HPDE6-E6E7 (cell line): ENCODE results near the gene ZSWIM1.

Experiments used
- DNase-seq: peaks from one replicate; pipeline ENCODE4 v3.0.0; 2011; ENCODE audit warnings: missing footprints; ENCODE audit errors: extremely low spot score

ZSWIM1 gene

DNA sequence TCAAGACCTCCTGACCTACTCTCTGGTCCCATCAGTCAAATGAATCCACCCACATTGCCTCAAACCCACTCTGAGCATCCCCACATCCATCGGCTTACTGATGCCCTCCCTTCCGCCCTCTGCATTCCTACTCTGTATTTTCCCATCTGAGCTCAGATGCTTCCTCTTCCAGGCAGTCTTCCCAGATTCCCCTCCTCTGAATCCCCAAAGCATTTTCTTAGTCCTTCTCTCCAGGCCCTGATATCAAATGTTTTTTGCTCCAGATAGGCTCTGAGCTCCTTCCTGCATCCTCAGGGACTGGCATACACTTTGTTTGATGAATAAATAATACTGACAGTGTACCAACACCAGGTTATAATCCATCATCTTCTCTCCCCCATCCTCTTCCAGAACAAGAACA lies 27.1 kb downstream of the ZSWIM1 start:
- no peak for DNase-seq

DNA sequence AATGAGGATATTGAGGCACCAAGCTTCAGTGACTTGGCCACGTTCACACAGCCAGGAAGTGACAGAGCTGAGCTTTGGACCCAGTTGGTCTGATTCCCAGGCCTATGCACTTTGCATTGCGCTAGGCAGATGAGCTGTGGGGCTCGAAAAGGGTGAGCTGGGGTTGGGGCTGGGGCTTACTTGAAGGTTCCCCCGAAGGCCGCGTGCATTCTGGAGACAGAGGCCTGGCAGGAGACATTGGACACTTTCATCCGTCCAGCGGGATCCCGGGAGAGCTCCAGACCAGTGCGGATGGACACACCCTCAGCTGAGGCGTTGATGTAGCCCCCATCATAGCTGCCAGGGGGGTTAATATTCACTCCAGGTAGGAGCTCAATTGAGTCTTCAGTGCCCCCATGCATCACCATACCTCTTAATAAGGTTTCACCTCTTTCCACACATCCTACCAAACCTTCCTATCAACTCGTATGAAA lies 28.3 kb downstream of the ZSWIM1 start:
- no peak for DNase-seq

DNA sequence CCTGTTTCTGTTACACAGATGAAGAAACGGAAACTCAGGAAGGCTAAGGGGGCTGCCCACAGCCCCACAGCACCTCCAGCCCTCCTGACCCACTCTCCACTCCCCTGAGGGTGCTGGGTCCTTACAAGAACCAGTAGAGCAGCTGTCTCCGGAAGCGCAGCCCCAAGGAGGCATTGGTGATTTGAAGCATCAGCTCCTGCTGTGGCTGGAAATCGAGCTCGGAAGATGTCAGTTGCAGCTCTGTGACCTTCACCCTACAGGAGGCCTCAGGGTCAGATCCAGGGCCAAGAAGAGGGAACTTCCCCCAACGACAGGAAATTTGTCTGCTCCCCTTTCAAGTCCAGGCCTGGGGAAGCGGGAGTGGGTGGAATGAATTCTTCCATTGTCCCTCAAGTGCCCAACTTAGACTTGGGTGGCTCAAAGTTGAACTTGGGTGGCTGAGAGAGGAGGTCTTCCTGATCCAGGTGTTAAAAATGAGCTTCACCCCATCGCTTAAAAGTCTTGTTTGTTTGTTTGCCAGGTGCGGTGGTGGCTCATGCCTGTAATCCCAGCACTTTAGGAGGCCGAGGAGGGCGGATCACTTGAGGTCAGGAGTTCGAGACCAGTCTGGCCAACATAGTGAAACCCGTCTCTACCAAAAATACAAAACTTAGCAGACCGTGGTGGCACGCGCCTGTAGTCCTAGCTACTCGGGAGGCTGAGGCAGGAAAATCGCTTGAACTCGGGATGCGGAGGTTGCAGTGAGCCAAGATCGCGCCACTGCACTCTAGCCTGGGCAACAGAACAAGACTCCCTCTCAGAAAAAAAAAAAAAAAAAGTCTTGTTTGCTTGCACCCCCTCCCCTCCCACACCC lies 29.0 kb downstream of the ZSWIM1 start:
- DNase-seq, result no peak

DNA sequence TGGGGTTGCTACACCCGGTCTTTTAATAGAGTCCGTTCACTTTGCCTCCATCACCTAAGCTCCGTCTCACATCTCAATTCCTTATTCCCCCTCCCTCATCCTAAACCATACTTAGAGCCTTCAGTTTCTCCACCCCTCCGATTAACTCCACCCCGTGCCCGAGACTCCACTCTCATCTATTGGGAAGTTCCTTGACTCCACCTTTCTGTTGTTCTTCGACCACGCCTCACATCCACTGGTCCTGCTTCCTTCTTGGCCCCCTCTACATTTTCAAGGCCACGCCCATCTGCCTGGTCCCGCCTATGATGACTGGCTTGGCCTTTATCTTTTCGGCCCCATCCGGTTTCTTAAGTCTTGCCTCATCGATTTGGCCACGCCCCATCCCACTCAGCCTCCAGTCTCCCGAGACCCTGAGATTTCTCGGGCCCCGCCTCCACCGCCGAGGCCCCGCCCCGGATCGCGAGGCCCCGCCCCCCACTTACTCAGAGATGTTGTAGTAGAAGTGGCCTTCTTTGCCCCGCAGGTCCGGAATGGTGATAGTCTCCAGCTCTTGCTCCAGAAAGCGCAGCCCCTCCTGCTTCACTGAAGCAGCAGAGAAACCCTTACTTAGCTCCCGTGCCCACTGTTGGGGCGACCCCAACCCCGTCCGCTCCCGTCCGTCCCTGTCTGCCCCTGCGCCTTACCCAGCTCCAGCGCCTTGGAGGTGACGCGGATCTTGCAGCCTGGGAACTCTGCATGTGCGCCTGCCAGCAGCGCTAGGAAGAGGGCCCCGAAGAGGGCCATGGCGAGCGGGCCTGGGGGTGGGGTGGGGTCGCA lies 29.9 kb downstream of the ZSWIM1 start:
- DNase-seq, result peak; percentile 98

DNA sequence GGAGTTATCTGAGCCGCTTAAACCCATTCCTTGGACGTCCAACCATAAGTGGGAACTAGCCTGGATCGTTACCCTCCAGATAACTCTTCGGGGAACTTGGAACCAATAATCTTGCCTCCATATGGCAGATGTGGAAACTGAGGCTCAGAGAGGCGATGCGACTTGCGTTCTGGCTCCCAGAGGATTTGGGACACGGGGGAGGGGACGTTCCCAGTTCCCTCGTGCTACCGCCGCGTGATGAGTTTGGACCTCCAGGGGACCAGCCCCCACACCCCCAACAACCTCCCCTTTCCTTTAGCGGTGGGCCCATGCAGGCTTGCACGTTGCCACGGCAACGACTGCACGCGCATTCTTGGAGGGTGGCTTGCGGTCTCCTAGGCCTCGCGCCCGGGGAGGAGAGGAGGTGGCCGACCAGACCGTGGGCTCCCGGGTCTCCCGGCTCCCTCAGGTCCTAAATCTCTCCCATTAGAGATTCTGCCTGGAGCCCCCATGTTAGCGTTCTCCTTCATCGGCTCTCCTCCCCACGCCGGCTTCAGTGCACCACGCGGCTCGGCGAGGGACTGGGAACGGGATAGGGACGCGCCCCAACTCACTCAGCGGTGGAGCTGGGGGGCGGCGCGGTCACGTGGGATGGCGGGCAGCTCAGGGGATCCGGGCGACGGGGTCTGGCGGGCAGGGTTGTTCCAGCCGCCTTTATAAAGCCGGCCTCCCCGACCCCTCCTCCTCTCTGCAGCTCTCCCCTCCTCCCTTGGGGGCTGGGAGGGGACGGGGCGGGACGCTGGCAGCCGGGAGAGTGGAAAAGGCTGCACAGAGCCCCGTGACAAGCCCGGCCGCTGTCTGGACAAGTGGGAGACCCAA lies 30.7 kb downstream of the ZSWIM1 start, which contains the start of gene PLTP:
TSS of gene PLTP (minus strand) at position 670 of the 858 bp plus-strand sequence. CDS start 703 bp downstream, outside the sequence.
- no peak for DNase-seq

DNA sequence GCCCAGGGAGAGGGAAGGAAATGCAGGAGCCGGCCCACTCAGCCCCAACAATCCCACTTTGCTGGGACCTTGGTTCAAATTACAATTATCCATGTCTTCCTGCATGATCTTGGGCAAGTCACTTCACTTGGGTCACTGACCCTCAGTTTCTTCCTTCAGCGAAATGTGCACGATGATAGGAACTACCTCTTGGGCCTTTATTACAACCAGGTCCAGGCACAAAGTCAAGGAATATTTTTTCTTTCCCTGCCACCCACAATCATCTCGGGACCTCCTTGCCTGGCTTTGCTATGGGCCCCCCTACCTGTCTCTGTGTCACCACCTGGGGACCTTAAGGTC lies 31.3 kb downstream of the ZSWIM1 start:
- no peak for DNase-seq

DNA sequence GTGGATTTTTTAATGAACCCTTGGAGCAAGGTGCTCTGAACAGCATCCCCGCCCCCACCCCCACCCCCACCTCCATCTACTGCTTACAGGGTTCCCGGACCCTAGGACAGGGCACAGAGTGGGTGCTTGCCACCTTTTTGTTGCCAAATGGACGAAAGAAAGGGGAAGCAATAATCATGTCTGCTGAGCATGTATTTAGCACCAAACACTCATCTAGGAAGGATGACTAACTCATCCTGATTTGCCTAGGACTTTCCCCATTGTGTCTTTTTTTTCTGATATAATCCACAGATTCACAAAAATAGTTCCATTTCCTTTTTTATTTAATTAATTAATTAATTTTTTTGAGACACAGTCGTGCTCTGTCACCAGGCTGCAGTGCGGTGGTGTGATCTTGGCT lies 32.1 kb downstream of the ZSWIM1 start:
- DNase-seq, result no peak

DNA sequence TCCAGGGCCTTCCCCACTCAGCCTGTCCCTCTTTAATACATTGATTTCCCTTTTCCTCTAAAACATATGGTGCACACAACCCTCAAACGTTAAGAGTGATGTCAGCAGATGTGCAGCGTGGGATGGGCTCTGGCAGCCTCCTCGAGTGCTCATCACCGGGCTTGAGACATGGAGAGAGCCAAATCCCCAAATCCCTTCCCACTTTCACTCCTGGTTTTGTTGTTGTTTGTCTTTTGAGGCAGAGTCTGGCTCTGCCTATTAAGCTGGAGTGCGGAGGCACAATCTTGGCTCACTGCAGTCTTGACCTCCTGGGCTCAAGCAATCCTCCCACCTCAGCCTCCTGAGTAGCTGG lies 36.7 kb downstream of the ZSWIM1 start:
- DNase-seq, result no peak

DNA sequence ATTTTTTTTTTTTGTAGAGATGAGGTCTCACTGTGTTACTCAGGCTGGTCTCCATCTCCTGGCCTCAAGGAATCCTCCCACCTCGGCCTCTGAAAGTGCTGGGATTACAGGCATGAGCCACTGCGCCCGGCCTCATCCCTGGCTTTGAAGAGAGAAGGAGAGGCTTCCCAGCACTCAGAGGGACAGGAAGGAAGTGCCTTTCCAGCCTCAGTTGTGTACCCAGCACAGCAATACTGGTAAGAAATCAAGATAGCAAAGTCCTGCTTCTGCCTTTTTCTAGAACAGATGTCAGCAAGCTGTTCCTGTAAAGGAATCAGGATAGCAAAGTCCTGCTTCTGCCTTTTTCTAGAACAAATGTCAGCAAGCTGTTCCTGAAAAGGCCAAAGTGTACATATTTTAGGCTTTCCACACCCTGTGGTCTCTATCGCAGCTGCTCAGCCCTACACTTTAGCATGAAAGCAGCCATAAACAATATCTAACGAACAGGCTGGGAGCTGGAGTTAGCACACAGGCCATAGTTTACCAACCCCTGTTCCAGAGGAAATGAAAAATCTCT lies 37.2 kb downstream of the ZSWIM1 start:
- DNase-seq, result no peak

DNA sequence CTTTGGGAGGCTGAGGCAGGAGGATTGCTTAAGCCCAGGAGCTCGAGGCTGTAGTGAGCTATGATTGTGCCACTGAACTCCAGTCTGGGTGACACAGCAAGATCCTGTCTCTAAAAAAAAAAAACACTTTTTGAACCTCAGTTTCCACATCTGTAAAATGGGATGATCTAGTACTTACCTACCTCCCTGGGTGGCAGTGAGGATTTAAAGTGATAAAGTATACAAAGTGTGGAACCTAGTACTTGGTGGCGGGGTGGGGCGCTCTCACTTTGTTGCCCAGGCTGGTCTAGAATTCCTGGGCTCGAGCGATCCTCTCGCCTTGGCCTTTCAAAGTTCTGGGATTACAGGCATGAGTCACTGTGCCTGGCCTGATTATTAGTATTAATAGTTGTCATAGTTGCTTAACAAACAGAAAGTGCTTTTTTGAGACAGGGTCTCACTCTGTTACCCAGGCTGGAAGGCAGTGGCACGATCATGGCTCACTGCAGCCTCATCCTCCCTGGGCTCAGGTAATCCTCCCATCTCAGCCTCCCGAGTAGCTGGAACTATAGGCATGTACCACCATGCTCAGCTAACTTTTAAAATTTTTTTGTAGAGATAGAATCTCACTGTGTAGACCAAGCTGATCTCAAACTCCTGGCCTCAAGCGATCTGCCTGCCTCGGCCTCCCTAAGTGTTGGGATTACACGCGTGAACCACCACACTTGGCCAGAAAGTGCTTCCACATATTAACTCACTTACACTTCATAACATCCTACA lies 37.9 kb downstream of the ZSWIM1 start:
- DNase-seq, result no peak

DNA sequence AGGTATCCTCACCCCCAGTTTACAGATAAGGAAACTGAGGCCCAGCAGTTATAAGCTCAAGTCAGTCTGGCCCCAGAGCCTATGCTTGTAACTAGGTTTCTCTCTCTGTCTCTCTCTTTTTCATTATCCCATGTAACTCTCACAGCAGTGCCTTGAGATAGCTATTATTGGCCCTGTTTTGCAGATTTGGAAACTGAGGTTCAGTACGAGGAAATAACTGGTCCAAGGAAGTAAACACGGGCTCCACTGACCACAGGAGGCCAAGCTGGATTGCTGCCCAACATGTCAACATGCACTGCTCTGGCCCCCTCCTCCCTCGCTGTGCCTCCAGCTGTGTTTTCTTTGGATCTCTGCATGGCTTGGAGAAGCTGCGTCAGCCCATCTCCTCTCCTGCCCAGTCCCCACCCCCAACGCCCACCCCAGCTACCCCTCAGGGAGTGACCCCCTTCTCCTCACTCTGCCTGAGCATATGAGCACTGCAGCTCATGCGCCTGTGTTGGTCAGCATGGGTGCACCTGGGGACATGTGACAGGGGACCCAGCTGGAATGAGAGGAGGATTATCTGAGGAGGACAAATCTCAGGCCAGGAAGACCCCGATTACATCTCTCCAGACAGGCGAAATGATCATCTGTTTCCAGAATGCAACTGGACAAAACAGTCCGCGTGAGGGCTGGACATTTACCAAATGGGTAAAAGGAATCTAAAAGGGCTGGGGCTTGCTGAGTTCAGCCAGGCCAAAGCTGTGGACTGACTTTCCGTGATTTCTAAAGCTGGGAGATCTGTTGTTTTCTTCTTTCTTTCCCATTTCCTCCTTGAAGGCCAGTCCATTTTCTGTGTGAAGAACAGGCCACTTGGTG lies 38.7 kb downstream of the ZSWIM1 start:
- DNase-seq, result no peak

DNA sequence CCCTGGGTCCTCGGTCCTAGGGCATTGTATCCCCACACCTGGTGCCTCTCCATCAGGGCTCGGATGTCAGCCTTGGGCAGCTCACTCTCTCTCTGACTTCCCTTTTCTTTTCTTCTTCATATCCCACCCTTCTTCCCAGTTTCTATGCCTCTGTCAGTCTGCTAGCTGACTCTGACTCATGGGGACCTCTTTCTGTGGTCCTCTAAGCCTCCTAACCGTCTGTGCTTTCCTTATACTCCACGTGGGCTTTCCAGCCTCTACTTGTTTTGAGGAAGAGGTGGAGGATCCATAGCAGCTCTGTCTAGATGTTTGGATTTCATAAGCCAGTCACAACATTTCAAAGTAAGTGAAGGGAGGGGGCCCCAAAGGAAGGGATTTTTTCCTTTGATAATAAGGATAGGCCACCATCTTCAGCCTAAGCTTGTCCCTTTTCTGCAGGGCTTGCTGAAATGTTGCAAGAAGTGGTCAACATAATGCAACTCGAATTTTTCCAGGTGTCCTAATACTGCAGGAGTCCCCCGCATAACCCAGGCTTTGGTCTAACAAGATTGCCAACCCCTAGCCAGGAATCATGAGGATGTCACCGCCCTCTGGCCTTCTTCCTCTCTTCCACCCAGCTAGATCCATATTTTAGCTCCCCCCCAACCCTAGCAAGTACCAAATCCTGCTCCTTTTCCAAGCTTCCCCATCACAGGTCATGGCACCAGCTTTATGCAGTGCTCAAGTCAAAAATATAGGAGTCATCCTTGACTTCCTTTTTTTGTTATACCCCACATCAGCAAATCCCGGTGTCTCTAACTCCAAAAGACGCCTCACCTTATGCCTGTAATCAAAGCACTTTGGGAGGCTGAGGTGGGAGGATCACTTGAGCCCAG lies 39.7 kb downstream of the ZSWIM1 start:
- DNase-seq, result no peak

DNA sequence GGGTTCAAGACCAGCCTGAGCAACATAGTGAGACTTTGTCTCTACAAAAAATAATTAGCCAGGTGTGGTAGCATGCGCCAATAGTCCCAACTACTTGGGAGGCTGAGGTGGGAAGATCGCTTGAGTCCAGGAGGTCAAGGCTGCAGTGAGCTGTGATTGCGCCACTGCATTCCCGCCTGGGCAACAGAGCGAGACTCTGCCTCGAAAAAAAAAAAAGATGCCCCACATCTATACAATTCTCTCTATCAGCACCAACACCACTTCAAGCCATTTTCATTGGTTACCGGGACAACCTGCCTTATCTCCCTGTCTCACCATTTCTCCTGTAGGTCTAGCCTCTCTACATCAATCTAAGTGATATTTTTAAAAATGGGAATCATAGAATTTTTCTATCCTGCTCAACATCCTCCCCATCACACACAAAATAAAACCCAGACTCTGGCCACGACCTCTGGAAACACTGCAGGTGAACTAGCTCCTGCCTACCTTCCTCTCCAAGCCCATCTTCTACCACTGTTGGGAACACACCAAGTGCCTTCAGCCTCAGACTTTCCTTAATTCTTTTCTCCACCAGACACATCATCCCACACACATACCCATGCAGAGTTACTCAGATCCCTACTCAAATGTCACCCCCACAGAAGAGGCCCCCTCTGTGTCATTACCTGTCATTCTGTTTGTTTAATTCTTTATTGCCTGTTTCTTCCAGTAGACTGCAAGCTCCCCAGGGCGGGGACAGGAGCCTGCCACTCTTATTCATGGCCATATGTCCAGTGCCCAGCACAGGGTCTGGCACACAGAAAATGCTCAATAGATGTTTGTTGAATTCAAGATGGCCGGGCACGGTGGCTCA lies 40.5 kb downstream of the ZSWIM1 start:
- no peak for DNase-seq

DNA sequence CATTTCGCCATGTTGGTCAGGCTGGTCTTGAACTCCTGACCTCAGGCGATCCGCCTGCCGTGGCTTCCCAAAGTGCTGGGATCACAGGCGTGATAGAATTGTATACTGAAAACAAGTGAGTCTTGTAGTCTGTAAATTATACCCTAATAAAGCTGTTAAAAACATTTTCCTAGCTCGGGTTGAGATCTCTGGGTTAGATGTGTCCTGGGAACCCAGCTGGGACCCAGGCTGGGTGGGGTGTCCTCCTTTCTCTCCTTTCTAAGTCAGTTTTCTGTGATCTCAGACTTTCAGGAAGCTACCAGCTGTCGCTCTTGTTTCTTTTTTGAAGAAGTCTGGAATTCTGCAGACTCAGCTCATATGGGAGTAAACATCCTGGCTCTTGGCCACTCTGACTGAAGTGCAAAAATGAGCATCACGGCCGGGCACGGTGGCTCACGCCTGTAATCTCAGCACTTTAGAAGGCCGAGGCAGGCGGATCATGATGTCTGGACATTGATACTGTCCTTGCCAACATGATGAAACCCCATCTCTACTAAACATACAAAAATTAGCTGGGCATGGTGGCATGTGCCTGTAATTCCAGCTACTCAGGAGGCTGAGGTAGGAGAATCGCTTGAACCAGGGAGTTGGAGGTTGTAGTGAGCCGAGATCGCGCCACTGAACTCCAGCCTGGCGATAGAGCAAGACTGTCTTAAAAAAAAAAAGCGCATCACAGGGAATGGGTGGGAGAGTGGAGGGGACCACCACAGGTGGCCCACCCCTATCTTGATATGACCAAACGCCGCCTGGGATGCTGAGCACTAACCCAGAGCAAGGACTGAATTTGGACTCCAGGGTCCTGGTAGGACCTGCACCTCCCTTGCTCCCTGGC lies 43.6 kb downstream of the ZSWIM1 start:
- no peak for DNase-seq

DNA sequence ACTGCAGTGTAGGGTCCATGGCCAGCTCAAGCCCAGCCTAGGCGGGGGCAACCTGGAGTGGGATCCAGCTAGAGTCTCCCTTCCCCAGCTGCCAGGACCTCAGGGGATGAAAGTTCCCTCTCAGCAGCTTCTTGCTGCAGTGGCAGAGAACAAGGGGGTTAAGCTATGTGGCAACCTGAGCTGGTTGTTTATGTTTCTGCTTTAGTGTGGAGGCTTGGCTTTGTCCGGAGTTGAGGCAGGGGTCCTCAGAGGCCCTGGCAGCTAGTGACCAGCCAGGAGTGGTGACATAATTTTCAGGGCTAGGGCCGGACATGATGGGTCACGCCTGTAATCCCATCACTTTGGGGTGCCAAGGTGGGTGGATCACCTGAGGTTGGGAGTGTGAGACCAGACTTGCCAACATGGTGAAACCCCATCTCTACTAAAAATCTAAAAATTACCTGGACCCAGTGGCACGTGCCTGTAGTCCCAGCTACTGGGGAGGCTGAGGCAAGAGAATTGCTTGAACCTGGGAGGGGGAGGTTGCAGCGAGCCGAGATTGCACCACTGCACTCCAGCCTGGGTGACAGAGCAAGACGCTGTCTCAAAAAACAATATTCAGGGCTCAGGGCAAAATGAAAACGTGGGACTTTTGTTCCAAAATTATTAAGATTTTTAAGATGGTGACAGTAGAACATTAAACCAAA lies 44.9 kb downstream of the ZSWIM1 start:
- no peak for DNase-seq

DNA sequence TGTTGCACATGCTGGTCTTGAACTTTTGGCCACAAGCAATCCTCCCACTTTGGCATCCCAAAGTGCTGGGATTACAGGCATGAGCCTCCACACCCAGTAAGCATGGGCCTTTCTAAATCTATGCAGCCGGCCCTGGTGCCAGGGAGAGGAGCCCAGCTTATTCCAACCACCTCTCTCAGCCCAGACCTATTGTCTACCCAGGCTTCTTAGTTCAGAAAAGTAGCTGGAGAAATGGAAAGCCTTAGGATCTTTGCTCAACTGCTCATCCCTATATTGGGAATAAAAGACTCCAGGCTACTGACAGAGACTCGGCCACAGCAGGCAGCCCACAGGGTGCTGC lies 45.7 kb downstream of the ZSWIM1 start:
- no peak for DNase-seq
